NCI-H1694 treated with DMSO at 0.1 percent for 48 hours (cell line): ENCODE data around the gene PCGF5.
"Not testable (repeated sequence)": the region's sequence is repeated elsewhere in the genome, so short reads cannot be mapped to it uniquely, and the experiment has no call there.

Experiments
- DNase-seq: peaks from one replicate; lab custom pipeline; 2025; lab: John Stamatoyannopoulos, UW

Gene PCGF5

GRCh38 chr10:91220194-91220953 is at the start of gene PCGF5:
Gene PCGF5 (plus strand): TSS chr10:91220663. CDS start chr10:91222872, 2,209 bp downstream.
- DNase-seq: peak; percentile 42

DNA sequence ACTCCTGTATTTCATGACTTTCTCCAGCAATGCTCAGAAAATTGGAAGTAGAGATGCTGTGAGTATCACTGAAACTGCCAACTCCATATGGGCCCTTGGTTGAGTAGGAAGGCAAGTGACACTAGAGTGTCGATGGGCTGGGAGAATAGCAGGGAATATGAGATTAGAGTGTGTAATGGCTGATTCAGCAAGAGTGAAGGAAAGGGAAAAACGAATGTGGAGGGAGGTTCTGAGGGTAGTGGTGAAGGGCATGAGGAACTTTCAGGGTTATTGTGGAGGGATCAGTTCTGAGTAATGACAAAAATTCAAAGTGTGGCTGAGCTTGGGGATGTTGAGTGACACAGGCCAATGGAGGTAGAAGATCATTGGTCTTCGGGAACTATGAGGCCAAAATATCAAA is 49.0 kb upstream of the PCGF5 start:
- no peak for DNase-seq

DNA sequence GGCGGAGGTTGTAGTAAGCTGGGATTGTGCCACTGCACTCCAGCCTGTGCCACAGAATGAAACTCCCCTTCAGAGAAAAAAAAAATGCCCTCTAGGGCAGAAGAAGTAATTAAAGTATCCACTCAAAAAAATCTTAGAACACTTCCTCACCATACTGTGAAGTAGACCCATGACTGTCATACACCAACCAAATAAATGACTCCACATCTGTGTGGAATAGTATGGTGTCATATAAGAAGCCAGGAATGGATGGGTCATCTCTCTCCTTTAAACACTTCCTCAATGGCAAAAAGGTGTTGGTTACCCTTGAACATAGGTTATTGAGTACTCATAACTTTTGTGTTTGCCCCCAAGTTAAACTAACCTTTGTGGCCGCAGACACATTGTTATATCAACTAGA is 48.1 kb upstream of the PCGF5 start:
- no peak for DNase-seq

- DNase-seq: no peak
Measured at GRCh38 chr10:91185239-91185875, 35.1 kb upstream of the PCGF5 start.

DNA sequence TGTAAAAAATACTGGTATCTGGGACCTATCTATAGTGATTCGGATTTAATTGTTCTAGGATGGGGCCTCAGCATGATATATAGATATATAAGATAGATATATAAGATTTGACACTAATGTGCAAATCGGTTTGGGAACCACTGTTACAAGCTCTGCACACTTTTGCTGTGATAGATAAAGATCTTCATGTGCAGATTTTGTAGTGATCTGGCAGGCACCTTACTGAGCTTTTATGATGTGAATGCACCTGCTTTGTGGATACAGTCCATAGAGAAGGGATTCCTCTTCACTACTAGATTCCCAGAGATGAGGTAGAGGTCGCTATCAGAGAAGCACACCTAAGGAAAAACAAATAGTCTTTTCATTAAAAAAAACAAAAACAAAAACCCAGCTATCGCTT is 33.3 kb upstream of the PCGF5 start:
- no peak for DNase-seq

- DNase-seq: not testable (repeated sequence)
Measured at GRCh38 chr10:91188010-91188409, 32.5 kb upstream of the PCGF5 start.

- DNase-seq: no peak
Measured at GRCh38 chr10:91188889-91189288, 31.6 kb upstream of the PCGF5 start.

- DNase-seq: no peak
Measured at GRCh38 chr10:91190388-91190870, 30.0 kb upstream of the PCGF5 start.

GRCh38 chr10:91190876-91191583 is 29.4 kb upstream of the PCGF5 start:
- DNase-seq: no peak

DNA sequence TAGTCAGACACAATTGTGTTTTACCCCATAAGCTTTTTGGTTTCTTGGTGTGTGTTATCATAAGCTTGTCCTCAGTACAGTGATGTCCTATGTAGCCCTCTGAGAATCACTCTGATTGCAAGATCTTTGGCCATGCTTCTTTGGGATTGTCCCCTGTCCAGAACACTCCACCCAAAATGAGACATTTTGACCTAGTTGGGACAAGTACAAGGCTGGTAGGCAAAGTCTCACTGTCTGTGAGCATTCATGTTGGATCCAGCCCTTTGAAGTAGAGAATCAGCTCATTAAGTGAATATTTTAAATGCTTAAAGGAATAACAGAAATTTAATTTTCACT is 28.9 kb upstream of the PCGF5 start:
- DNase-seq: no peak

DNA sequence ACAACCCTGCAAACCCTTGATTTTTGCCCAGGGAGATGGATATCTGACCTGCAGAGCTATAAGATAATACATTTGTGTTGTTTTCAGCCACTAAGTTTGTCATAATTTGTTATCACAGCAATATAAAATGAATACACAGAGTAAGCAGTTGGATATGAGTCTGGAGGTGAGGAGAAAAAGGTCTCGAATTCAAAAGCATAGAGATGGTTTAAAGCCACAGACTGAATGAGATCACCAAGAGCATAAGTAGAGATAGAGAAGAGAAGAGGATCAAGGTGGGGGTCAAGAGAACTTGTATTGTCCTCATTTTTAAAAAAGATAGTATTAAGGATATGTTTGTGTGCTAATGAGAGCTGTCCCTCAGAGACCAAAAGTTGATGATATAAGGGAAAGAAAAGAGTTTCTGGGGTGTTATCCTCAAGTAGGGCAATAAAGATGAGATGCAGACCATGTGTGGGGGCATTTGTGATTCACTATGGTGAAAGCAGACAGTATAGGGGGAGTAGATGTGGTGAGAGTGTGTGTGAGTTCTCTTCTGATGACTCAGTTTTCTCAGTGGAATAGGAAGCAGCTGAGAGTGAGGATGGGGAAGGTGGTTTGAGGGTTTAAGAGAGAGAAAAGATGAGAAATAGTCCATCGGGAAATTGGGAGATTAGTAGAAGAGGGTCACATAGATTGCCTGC is 25.8 kb upstream of the PCGF5 start:
- DNase-seq: no peak

- DNase-seq: no peak
Measured at GRCh38 chr10:91196268-91197048, 24.0 kb upstream of the PCGF5 start.

- DNase-seq: no peak
Measured at GRCh38 chr10:91197127-91197526, 23.3 kb upstream of the PCGF5 start.

DNA sequence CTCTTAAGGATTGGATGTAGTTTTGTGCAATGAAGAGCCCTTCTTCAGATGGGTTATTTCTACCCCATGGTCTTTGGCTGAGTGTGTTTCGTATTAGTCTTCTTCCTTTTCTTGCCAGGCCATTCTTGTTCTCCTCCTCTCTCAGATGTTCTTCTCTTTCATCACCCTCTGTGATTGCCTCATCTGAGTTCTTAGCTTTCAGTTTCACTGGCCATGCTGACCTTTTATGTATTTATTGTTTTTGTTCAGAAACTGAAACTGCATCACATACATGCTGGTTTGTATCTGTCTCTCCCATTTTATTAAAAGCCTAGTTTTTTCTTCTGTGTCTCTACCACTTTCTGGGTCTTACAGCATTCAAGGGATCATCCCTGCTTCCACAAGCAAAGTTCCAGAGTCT is 21.7 kb upstream of the PCGF5 start:
- DNase-seq: no peak

DNA sequence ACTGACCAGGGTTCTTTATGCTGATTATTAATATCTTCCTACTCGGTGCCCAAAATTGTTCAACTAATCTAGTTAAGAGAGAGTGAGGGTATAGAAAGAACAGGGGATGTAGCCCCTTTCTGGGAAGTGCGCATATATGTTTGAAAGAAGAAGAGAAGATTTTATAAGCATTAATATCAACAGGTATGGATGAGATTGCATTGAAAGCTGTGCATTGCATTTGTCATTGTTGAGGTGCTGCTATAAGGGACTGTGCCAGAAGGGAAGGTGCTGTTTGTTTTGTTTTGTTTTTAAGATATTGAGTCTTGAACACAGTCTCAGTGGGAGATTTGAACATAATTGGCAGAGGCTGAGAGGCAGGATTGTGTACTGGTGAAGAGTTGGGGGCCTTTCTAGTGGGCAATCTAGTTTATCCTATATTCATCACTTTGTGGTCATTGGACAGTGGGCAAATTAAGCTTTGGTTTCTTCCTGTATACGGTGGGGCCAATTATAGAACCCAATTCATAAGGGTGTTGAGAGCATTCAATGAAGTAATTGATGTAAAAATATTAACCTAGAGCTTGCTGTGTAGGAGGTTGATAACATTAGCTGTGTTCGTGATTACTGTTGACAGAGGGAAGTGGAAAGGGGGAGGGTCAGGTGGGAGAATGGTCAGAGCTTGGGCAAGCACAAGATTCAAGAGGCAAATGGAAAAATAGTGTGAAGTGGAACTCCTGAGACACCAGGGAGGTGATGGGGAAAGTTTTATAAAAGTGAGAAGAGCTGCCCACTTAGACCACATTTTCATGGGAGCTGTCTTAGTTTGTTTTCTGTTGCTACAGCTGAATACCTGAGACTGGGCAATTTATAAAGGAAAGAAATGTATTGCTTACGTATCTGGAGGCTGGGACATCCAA is 19.9 kb upstream of the PCGF5 start:
- no peak for DNase-seq

DNA sequence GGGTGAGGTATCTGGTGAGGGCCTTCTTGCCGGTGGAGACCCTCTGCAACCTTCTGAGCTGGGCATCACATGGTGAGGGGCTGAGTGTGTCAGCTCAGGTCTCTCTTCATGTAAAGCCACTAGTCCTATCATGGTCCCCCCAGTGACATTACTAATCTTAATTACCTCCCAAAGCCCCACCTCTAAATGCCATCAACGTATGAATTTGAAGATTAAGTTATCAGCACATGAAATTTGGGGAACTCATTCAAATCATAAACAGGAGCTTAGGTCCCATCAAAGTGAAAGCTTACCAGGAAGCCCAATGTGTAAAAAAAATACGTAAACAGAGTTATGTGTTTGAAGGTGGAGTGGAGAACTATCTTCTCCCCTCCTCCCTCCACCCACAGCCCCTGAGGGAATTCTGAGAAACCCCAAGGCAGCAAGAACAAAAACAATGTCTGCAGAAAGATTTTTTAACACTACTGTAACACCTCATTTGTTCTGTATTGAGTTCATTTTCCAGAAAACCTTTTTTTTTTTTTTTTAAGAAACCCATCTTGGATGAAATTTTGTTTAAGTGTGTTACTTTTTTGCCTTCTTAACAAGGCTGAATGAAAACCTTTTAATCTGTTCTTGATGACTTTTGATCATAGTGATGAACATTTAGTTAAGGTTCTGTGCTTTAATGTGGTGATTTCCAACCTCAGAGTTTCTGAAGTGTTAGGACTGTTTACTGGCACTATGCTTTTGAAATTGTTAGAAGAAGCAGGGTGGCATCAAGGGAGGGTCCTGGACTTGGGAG is 19.1 kb upstream of the PCGF5 start:
- no peak for DNase-seq

DNA sequence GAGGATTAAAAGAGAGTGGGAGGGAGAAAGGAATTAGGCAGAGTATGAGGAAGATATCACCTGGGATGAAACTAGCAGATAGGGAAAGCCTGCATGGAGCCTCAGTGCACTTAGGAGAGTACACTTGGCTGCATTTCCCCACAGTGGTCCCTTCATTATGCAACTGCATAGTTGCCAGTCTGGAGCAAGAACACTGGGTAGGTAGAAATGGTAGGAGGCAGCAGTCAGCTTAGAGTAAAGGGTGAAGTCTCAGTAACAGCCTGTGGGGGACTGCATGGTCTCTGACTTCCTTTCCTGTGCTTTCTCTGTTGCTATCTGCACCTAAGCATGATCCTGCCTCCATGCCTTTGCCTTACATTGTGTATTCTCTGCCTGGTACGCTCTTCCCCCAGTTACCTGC is 14.0 kb upstream of the PCGF5 start:
- no peak for DNase-seq

- no peak for DNase-seq
Measured at GRCh38 chr10:91206837-91207474, 13.5 kb upstream of the PCGF5 start.

- no peak for DNase-seq
Measured at GRCh38 chr10:91208642-91209041, 11.8 kb upstream of the PCGF5 start.
